Stromal cell of bone marrow (primary cell): ENCODE results near the gene RSRP1.
A peak's percentile ranks its signal among the peaks of the same experiment; 100 is the strongest.
"Not testable (repeated sequence)": the region's sequence is repeated elsewhere in the genome, so short reads cannot be mapped to it uniquely, and the experiment has no call there.

Experiments
- DNase-seq: peaks from one replicate; pipeline ENCODE4 v3.0.0-alpha.2; 2012; ENCODE audit warnings: low read depth

The RSRP1 gene

GRCh38 chr1:25256578-25256965 is 9.3 kb upstream of the RSRP1 start:
- DNase-seq, result no peak

- DNase-seq, result no peak
Measured at GRCh38 chr1:25255706-25256577, 8.7 kb upstream of the RSRP1 start.

- DNase-seq, result peak; percentile 17
Measured at GRCh38 chr1:25253911-25254310, 6.7 kb upstream of the RSRP1 start.

GRCh38 chr1:25247829-25248754 is 838 bp upstream of the RSRP1 start:
- no peak for DNase-seq

- no peak for DNase-seq
Measured at GRCh38 chr1:25246600-25247023, 642 bp downstream of the RSRP1 start.

- DNase-seq, result no peak
Measured at GRCh38 chr1:25245809-25246599, 1.2 kb downstream of the RSRP1 start.

GRCh38 chr1:25245393-25245792 is 1.9 kb downstream of the RSRP1 start:
- DNase-seq, result no peak

- no peak for DNase-seq
Measured at GRCh38 chr1:25243907-25244306, 3.3 kb downstream of the RSRP1 start.

GRCh38 chr1:25239681-25240541 is 7.3 kb downstream of the RSRP1 start:
- DNase-seq, result peak; percentile 79

GRCh38 chr1:25238046-25238445 is 9.2 kb downstream of the RSRP1 start:
- no peak for DNase-seq

GRCh38 chr1:25236261-25236660 is 11.0 kb downstream of the RSRP1 start:
- not testable (repeated sequence) for DNase-seq

GRCh38 chr1:25235411-25235810 is 11.8 kb downstream of the RSRP1 start:
- DNase-seq, result not testable (repeated sequence)

- DNase-seq, result peak; percentile 89
Measured at GRCh38 chr1:25232866-25233784, 14.1 kb downstream of the RSRP1 start.

- DNase-seq, result peak; percentile 88
Measured at GRCh38 chr1:25232027-25232865, 15.0 kb downstream of the RSRP1 start, which contains the start of gene SYF2. TSS of gene SYF2 (minus strand) at chr1:25232502. CDS start at chr1:25232467, 35 bp downstream.

GRCh38 chr1:25223471-25223870 is 23.8 kb downstream of the RSRP1 start:
- no peak for DNase-seq

GRCh38 chr1:25222606-25223005 is 24.6 kb downstream of the RSRP1 start:
- no peak for DNase-seq

- DNase-seq, result no peak
Measured at GRCh38 chr1:25220666-25221065, 26.6 kb downstream of the RSRP1 start.

- no peak for DNase-seq
Measured at GRCh38 chr1:25219661-25220251, 27.5 kb downstream of the RSRP1 start.
